Hematopoietic multipotent progenitor cell treated with erythropoietin and hydrocortisone succinate and interleukin-3 and kit ligand, for 15 days (in vitro differentiated cells): ENCODE data around the gene RBM24.

Experiments
- DNase-seq: peaks from one replicate; pipeline ENCODE4 v3.0.0-alpha.2; 2015; ENCODE audit warnings: low spot score

Gene RBM24

DNA sequence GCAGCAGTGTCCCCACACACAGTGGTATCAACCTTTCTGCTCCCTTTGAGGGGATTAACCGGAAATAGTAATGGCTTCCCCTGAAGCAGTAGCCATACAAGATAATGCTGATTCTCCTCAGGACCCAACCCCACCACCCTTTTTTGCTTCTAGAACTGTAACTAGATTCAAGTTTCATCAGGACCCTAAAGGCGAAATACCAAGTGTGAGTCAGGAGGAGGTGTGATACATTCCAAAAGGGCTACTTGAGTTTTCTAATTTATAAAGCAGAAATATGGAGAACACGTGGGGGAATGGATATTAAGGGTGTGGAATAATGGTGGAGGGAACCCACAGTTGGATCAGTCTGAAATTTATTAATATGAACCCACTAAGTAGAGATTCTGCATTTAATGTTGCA lies 60.7 kb downstream of the RBM24 start:
- DNase-seq: no peak

DNA sequence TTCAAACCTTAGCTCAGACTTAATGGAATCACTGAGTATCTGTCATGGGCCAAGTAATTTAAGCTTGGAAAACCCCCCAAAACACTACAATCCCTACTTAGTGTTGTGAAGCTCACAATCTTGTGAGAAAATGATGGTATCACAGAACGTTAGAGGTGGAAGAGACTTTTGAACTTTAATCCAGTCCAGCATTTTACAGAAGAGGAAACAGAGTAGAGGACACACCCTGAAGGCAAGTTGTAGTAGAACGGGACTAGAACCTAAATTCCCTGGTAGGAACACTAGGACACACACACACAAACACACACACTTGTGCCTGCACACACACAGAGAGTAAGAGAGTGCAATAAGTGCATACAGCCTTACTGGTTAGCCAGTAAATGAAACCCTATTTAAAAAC lies 62.1 kb downstream of the RBM24 start:
- DNase-seq: no peak
